GM19238 (cell line): Measurements from ENCODE around the gene SST.

Experiments
- DNase-seq: peaks from one replicate; pipeline ENCODE4 v3.0.0; 2011; ENCODE audit warnings: low spot score; ENCODE audit not compliant: insufficient read length

SST gene

GRCh38 chr3:187669675-187670504 lies at the start of gene SST:
Gene SST (minus strand): TSS chr3:187670394. CDS start chr3:187670291, 103 bp downstream.
- no peak for DNase-seq

GRCh38 chr3:187719628-187720336 lies 49.6 kb upstream of the SST start:
- no peak for DNase-seq

GRCh38 chr3:187718802-187719201 lies 48.6 kb upstream of the SST start:
- DNase-seq: no peak

- DNase-seq: no peak
These were observed 47.4 kb upstream of the SST start for GRCh38 chr3:187717572-187717971.

- DNase-seq: peak; percentile 47
These were observed 44.3 kb upstream of the SST start for GRCh38 chr3:187714404-187714979.

- no peak for DNase-seq
These were observed 43.3 kb upstream of the SST start for GRCh38 chr3:187713504-187713903.

GRCh38 chr3:187709155-187709554 lies 39.0 kb upstream of the SST start:
- no peak for DNase-seq

GRCh38 chr3:187708696-187709095 lies 38.5 kb upstream of the SST start:
- no peak for DNase-seq

- no peak for DNase-seq
These were observed 36.8 kb upstream of the SST start for GRCh38 chr3:187706971-187707370.

GRCh38 chr3:187705164-187705563 lies 35.0 kb upstream of the SST start:
- DNase-seq: no peak

GRCh38 chr3:187702507-187703033 lies 32.4 kb upstream of the SST start, which contains the start of gene RTP2:
Gene RTP2 (minus strand): TSS chr3:187702557. CDS start chr3:187702128, 429 bp downstream.
- no peak for DNase-seq

- no peak for DNase-seq
These were observed 30.1 kb upstream of the SST start for GRCh38 chr3:187700249-187700648.

- no peak for DNase-seq
These were observed 28.6 kb upstream of the SST start for GRCh38 chr3:187698499-187699399.

GRCh38 chr3:187696021-187696420 lies 25.8 kb upstream of the SST start:
- no peak for DNase-seq

- no peak for DNase-seq
These were observed 25.3 kb upstream of the SST start for GRCh38 chr3:187695449-187695848.

GRCh38 chr3:187694801-187695200 lies 24.6 kb upstream of the SST start:
- no peak for DNase-seq

- no peak for DNase-seq
These were observed 23.2 kb upstream of the SST start for GRCh38 chr3:187693431-187693830.

- no peak for DNase-seq
These were observed 19.8 kb upstream of the SST start for GRCh38 chr3:187689984-187690383.

- no peak for DNase-seq
These were observed 16.6 kb upstream of the SST start for GRCh38 chr3:187686621-187687273.

- no peak for DNase-seq
These were observed 15.8 kb upstream of the SST start for GRCh38 chr3:187685948-187686347.
